SH-SY5Y (cell line): Measurements from ENCODE around the gene VSIG10.

Experiments used
- GATA2 ChIP-seq: IDR thresholded peaks from 2 replicates; pipeline ENCODE4 v1.6.1; 2011; ENCODE audit warnings: mild to moderate bottlenecking, low read depth, low read length
- GATA3 ChIP-seq: IDR thresholded peaks from 2 replicates; pipeline ENCODE4 v1.6.1; 2011; ENCODE audit warnings: low read depth, mild to moderate bottlenecking, low read length, moderate library complexity

DNA sequence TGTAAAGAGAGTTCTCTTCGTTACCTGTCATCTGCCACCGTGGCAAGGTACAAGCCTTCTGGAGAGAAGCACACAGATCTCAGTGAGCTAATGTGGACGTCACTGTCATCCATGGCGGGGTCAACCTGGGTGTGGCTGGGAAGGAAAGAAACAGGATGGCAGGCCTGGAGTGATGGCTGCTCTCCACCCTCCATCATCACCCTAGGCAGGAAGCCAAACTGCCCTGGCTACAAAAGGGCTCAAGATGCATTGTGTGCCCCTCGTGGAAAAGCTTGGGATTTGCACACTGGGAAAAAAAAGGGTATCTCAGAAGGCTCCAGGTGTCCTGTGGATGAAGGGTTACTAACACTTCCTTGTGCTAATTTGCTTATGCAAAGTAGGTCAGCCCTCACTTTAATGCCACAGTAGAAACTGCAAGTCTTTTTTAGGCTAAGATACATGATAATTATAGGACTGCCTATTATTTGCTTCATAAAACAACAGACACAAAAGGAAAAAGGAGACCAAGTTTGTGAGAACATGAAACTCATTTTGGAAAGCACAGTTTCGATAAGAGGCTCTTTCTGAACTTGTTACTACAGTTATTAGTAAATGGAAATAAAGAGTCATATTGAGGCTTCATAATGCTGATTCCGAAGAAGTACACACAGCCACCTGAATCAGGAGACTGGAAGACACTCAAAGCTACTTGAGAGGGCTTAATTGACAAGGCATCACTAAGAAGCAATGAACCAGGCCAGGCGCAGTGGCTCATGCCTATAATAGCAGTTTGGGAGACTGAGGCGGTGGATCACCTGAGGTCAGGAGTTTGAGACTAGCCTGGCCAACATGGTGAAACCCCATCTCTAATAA, 68.4 kb downstream of the VSIG10 start:
- TF ChIP-seq GATA2 (no peak), GATA3 (no peak)
